Measurements from ENCODE around the gene SCGB1C1.
"Not testable (repeated sequence)": the region's sequence is repeated elsewhere in the genome, so short reads cannot be mapped to it uniquely, and the experiment has no call there.

The SCGB1C1 gene

DNA sequence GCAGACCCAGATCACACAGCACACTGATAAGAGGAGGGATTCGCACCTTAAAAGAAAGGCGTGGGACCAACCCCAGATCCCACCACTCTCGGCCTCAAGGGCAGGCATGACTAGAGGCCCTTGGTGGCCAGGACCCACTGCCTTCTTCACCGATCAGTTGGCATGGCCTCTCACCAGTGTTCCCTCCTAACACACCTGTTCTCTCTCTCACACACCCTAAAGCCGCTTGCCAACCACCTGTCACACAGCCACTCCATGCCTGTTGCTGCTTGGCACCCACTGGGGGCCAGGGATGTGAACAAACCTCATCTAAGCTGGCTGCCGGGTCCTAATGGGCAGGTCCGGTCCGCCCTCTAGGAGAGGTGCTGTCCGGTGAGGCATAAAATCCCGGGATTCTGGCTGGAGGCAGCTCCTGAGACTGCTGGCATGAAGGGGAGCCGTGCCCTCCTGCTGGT lies at the start of gene SCGB1C1:
TSS of gene SCGB1C1 (plus strand) at position 405 of the 455 bp plus-strand sequence. CDS start at position 427, 22 bp downstream.
- in situ Hi-C loops (cut with HindIII; ENCODE audit: low pct_ligation_motif_present, low pct_unique_long_range_greater_than_20kb, low sequenced_read_pairs); DNase-seq: not testable (repeated sequence)

DNA sequence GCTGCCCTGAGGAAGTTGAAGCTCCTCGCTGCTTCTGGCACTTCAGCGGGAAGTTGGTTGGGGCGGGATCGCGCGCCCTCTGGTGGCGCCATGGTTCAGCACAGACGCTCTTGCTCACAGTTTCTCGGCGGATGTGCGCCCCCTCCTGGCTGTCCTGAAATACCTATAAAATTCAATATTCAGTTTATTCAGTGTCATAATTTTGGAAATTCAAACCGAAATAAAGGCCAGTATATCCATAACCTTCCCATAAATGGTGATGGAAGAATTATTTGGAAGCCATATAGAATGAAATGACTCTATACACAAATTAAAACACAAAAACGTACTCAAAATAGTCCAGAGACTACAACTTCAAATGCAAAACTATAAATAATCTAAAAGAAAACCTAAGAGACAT lies 12.6 kb upstream of the SCGB1C1 start:
- in situ Hi-C loops (cut with HindIII; ENCODE audit: low pct_ligation_motif_present, low pct_unique_long_range_greater_than_20kb, low sequenced_read_pairs) = not testable (repeated sequence)

DNA sequence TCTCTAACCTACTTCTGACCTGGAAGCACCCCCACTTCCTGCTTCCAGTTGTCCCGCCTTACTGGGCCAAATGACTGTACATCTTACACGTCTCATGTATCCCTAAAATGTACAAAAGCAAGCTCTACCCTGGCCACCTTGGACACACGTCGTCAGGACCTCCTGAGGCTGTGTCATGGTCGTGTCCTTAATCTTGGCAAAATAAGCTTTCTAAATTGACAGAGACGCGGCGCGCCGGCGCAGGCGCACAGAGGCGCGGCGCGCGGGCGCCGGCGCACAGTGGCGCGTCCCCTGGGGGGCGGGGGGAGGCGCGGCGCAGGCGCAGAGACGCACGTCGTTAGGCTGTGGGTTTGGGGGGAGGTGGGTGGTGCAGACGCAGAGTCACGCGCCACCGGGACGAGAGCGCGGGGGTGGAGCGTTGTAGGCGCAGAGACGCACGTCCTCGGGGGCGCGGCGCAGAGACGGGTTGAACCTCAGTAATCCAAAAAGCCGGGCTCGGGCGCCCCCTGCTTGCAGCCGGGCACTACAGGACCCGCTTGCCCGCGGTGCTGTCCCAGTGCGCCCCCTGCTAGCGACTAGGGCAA lies 3.6 kb upstream of the SCGB1C1 start:
- in situ Hi-C loops (cut with HindIII; ENCODE audit: low pct_ligation_motif_present, low pct_unique_long_range_greater_than_20kb, low sequenced_read_pairs); DNase-seq: not testable (repeated sequence)

More for the DNA sequence above, 12.6 kb upstream of the SCGB1C1 start:
- not testable (repeated sequence) for DNase-seq

DNA sequence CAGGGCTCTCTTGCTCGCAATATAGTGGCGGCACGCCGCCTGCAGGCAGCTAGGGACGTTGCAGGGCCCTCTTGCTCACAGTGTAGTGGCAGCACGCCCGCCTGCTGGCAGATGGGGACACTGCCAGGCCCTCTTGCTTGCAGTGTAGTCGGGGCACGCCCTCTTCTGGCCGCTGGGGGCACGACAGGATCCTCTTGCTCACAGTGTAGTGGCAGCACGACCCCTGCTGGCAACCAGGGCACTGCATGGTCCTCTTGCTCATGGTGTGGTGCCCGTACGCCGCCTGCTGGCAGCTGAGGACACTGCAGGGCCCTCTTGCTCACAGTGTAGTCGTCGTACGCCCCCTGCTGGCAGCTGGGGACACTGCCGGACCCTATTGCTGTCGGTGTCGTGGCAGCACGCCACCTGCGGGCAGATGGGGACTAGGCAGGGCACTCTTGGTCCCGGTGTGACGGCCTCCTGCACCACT lies 3.0 kb upstream of the SCGB1C1 start:
- DNase-seq; in situ Hi-C loops (cut with HindIII; ENCODE audit: low pct_ligation_motif_present, low pct_unique_long_range_greater_than_20kb, low sequenced_read_pairs): not testable (repeated sequence)

DNA sequence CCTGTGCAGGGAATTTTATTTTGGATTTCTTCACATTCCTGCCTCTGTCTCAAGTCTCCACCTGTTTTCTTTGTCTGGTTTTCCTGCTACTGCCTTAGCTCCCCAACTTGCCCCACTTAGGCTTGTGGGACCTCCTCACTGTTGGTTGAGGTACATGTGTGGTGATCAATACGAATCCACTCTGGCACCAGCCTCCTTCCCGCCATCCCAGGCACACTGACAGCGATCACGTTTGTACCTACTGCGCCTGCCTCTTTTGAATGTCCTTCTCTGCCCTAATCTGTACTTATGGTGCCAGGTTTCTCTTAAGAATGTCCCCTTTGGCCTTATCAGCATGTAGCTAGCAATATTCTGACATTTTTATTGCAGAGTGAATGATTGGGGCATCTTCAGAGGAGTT lies 2.3 kb upstream of the SCGB1C1 start:
- in situ Hi-C loops (cut with HindIII; ENCODE audit: low pct_ligation_motif_present, low pct_unique_long_range_greater_than_20kb, low sequenced_read_pairs) = not testable (repeated sequence)

DNA sequence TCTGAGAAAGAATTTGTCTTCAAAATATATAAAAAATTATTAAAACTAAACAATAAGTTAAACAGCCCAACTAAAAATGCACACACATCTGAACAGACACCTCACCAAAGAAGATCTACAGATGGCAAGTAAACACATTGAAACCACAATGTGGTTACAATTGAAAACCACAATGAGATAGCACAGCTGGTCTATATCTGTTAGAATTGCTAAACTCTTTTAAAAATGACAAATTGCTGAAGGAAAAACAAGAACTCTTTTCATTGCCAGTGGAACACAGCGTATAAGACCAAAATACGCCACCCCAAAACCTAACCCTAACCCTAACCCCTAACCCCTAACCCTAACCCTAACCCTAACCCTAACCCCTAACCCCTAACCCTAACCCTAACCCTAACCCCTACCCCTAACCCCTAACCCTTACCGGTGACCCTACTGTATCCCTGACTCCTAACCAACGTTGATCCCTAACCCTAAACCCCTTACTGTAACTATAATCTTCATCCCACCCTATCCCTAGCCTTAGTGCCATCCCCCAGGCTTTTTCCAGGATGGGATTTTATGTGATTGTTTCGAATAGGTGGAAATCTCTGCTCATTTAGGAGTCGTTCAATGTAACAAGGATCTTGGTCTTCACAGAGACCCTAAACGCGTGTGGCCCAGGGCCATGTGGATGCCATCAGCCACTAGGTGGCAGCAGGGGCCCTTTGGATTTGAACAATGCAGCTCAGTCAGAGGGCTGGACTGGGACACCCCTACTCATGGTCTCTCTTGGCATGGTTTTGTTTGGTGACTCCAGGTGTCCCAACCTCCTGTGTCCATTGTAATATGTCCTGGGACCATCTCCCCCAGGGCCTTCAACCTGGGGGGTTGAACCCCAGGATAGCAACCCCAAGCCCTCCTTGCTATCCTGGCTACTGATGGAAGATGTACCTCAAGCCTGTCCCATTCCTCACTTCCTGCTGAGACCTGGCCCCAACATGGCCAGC lies 1.1 kb upstream of the SCGB1C1 start:
- in situ Hi-C loops (cut with HindIII; ENCODE audit: low pct_ligation_motif_present, low pct_unique_long_range_greater_than_20kb, low sequenced_read_pairs); DNase-seq: not testable (repeated sequence)

More for the DNA sequence above, 2.3 kb upstream of the SCGB1C1 start:
- DNase-seq = not testable (repeated sequence)

DNA sequence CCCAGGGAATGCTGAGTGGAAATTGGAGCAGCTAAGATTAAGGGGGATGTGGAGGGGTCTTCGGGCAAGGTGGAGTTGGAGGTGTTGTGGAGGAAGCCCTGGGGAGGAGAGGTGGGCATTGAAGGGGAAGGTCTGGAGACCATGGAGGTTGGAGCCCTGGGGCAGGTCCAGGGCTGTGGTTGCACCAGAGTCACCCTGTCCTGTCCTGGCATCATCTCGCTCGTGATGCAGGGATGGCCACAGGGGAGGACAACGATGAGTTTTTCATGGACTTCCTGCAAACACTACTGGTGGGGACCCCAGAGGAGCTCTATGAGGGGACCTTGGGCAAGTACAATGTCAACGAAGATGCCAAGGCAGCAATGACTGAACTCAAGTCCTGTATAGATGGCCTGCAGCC lies 603 bp downstream of the SCGB1C1 start:
- in situ Hi-C loops (cut with HindIII; ENCODE audit: low pct_ligation_motif_present, low pct_unique_long_range_greater_than_20kb, low sequenced_read_pairs); DNase-seq: not testable (repeated sequence)

DNA sequence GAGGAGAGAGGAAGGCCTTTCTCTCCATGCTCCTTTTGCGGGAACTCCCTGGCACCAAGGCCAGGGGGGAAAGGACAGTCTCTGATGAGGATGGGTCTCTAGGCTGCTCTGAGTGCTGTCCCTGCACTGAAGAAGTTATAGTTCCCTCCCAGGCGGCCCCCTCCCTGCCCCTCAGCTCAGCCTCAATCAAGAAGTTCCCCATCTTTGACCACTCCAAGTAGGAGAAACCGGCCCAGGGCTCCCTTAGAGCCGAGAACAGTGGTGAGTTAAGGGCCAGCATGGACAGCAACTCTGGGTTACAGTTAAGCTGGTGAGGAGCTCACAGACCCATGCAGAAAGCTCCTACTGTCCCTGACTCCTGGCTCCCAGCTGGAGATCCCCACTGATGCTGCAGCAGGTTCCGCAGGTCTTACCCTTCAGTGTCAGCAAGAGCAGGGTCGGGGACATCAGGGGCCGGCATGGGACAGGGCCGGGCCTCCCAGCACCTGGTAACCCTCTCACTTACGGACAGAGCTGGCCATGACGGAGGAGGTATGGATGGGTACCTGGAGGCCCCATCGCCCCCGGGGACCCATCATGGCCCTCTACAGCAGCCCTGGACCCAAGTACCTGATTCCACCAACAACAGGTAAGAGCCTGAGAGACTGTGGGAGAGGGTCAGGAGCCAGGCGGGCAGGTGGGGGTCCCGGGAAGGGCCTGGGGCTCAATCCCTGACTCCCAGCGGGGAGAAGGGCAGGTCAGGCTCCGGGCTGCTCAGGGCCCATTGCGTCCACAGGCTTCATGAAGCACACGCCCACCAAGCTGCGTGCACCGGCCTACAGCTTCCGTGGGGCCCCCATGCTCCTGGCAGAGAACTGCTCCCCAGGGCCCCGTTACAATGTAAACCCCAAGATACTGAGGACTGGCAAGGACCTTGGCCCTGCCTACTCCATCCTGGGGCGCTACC lies 4.2 kb downstream of the SCGB1C1 start:
- in situ Hi-C loops (cut with HindIII; ENCODE audit: low pct_ligation_motif_present, low pct_unique_long_range_greater_than_20kb, low sequenced_read_pairs) = no loop called here
- no peak for DNase-seq

DNA sequence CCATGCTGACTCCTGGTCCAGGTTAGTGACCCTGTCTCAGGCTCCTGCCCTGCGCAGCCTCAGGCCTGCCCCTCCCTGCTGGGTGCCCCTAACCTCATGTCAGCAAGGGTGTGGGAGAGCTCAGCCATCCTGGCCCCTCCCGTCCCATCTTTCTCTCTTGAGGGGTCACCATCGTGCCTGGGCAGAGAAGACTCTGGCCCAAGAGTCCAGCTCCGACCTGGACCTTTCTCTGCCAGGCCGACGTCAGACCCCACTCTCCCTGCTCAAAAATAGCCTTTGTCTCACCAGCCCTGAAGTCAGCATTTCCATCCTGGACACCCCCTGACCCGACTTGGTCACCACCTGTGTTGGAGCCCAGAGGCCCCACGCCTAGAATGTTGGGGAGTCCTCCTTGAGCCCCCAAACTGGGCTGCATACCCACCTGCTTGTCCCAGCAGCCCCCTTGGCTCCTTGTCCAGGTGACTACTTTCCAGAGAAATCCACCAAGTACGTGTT lies 4.9 kb downstream of the SCGB1C1 start:
- in situ Hi-C loops (cut with HindIII; ENCODE audit: low pct_ligation_motif_present, low pct_unique_long_range_greater_than_20kb, low sequenced_read_pairs) = no loop called here

DNA sequence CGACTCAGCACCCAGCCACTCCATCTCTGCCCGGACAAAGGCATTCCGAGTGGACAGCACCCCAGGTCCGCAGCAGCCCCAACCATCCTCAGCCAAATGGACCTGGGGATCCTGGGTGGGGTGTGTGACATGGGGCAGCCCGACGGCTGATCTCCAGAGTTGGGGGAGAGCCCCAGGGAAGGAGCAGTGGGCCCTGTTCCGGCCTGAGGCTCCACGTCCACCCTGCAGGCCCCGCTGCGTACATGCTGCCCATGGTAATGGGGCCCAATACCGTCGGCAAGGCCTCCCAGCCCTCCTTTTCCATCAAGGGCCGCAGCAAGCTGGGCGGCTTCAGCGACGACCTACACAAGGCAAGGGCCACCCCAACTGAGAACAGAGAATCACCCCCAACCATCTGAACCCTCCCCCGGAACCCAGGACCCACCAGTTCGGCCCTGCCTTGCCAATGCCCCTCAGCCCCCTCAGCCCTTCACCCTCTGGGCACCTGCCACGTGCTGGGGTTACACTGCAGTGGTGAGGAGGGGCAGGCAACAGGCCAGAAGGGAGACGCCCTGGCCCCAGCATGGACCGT lies 5.4 kb downstream of the SCGB1C1 start:
- in situ Hi-C loops (cut with HindIII; ENCODE audit: low pct_ligation_motif_present, low pct_unique_long_range_greater_than_20kb, low sequenced_read_pairs) = no loop called here
- no peak for DNase-seq

More for the DNA sequence above, 4.9 kb downstream of the SCGB1C1 start:
- DNase-seq = no peak

DNA sequence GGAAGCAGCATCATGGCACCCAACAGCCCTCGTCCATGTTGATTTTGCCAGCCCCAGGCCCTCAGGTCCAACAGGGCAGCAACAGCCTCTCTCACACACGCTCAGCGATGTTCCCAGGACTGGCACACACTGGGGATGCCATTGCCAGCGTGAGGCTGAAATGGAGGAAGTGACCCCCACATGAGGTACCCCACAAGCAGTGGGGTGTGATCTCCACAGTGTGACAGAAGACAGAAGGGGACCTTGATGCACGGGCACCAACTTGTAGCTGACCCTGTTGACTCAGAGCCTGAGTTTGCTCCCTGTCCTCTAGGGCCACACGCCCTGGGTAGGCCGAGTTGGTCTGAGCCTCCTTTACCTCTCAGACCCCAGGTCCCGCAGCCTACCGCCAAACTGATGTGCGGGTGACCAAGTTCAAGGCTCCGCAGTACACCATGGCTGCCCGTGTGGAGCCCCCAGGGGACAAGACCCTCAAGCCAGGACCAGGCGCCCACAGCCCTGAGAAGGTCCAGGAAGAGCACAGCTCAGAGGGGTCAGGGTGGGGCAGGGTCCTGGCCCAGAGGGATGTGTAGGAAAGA lies 6.2 kb downstream of the SCGB1C1 start:
- in situ Hi-C loops (cut with HindIII; ENCODE audit: low pct_ligation_motif_present, low pct_unique_long_range_greater_than_20kb, low sequenced_read_pairs) = no loop called here
- DNase-seq = no peak

DNA sequence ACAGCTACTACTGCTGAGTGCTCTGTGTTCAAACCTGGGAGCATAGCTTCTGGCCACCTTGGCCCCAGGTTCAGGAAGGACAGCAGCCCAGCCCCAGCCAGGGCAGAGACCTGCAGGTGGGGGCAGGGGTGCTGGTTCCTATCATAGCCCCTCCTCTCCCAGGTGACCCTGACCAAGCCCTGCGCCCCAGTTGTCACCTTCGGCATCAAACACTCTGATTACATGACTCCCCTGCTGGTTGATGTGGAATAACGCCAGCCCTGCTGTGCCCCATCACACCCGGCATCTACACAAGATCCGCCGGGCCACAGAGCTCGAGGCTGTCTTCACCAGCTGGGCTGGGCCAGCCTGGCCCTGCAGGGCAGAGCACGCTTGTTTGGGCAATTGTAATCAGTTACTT lies 6.9 kb downstream of the SCGB1C1 start:
- in situ Hi-C loops (cut with HindIII; ENCODE audit: low pct_ligation_motif_present, low pct_unique_long_range_greater_than_20kb, low sequenced_read_pairs) = no loop called here
- DNase-seq = no peak

DNA sequence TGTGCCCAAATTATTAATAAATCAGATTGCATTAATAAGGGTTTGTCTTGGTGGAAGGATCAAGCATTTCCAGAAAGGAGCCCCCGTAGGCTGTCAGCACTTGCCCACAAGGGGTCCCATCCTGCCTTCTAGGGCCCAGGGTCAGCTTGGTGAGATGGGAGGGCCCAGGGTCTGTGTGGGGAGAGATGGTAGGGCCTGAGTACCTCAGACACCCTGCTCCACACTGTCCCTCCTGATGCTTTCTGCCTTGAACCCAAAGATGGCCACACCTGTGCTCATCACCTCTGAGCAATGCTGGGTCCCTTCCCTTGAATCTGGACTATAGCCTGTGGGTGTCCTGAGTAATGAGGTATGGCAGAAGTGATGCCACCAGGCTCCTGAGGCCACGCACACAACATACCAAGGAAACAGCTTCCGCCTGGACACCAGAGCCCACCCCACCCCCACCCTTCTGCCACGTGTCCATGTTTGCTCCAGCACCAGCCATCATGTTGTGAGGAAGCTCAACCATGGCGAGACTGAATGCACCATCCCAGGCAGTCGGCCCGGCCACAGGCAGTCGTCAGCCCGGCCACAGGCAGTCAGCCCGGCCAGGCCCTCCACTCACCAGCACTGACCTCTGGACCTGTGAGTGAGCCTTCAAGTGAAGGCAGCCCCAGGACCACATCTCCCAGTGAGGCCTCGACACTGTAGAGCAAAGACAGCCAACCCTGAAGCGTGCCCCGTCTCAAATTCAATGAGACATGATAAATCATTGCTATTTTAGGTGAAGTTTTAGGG lies 7.5 kb downstream of the SCGB1C1 start:
- in situ Hi-C loops (cut with HindIII; ENCODE audit: low pct_ligation_motif_present, low pct_unique_long_range_greater_than_20kb, low sequenced_read_pairs) = no loop called here

DNA sequence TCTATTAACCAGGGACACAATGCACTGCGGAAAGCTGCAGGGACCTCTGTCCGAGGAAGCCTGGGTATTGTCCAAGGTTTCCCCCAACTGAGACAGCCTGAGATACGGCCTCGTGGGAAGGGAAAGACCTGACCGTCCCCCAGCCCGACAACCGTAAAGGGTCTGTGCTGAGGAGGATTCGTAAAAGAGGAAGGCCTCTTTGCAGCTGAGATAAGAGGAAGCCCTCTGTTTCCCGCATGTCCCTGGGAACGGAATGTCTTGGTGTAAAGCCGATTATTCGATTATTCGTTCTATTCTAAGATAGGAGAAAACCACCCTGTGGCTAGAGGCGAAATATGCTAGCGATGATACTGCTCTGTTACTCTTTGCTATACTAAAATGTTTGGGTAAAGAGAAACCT lies 9.1 kb downstream of the SCGB1C1 start:
- in situ Hi-C loops (cut with HindIII; ENCODE audit: low pct_ligation_motif_present, low pct_unique_long_range_greater_than_20kb, low sequenced_read_pairs) = no loop called here
- no peak for DNase-seq

More for the DNA sequence above, 7.5 kb downstream of the SCGB1C1 start:
- no peak for DNase-seq

DNA sequence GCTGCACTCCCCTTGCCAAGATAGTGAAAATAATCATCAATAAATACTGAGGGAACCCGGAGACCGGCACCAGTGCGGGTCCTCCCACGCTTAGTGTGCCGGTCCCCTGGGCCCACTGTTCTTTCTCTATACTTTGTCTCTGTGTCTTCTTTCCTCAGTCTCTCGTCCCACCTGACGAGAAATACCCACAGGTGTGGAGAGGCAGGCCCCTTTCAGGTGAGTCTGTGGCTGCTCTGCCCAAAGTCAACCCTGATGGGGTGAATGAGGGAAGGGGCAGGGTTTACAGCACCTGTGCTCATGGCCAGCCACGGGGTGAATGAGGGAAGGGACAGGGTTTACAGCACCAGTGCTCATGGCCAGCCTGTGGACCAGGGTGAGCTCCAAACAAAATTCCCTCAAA lies 9.6 kb downstream of the SCGB1C1 start:
- DNase-seq = no peak

DNA sequence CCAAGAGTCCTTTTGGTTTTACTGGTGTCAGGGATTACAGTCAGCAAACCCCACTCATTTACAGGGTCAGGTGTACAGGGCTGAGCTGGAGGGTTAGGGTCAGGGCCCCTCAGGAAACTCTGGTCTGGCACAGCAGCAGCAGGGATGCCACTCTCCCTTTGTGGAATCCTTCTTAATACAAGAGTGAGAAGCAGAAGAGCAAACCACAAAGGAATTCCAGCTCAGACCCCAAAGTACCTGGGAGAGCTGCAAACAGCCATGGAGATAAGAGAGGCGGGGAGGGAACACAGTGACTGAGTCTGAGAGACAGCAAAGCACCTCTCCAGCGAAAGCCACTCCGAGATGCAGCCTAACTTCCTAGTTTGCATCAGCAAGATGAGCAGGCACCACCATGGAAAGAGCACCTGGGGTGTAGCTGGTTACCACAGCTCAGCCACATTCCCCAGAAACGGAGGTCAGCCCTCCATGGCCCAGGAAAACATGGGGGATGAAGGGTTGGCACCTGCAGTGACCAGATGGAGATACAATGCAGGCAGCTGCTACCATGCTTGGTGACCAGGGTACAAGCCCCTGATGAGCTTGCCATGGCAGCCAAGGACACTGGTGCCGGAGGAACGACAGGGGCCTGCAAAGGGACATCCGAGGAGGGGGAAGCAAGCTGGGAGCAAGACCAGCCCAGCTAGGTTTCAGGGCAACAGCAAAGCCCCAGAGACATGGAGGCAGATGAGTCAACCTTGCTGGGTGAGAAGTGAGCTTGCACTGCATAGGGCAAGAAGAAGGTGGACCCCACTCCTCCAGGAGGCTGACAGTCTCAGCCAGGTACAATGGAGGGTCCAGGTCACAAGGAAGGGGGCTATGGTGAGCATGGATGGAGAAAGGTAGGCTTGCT lies 10.4 kb downstream of the SCGB1C1 start:
- in situ Hi-C loops (cut with HindIII; ENCODE audit: low pct_ligation_motif_present, low pct_unique_long_range_greater_than_20kb, low sequenced_read_pairs) = no loop called here

More for the DNA sequence above, 9.6 kb downstream of the SCGB1C1 start:
- in situ Hi-C loops (cut with HindIII; ENCODE audit: low pct_ligation_motif_present, low pct_unique_long_range_greater_than_20kb, low sequenced_read_pairs) = no loop called here

More for the DNA sequence above, 10.4 kb downstream of the SCGB1C1 start:
- no peak for DNase-seq

Data from ACHN (cell line).